HepG2 (cell line): Measurements from ENCODE around the gene RFX7.

Source experiments
- ATF1 ChIP-seq: IDR thresholded peaks from 2 replicates; pipeline ENCODE4 v1.6.1; 2016; ENCODE audit warnings: mild to moderate bottlenecking, control low read depth
- MXD4 ChIP-seq: IDR thresholded peaks from 2 replicates; pipeline ENCODE4 v1.6.1; 2016; ENCODE audit warnings: mild to moderate bottlenecking, missing biosample characterization, missing genetic modification reagents
- TCF7L2 ChIP-seq: IDR thresholded peaks from 2 replicates; pipeline ENCODE4 v1.6.1; 2011; ENCODE audit warnings: mild to moderate bottlenecking, low read depth, low read length, moderate library complexity
- ZNF792 ChIP-seq: IDR thresholded peaks from 2 replicates; pipeline ENCODE4 v1.6.1; 2016
- TF ChIP-seq, protein P1 (sequence below): sonication (generic); formaldehyde crosslinking; IDR thresholded peaks from 2 replicates; pipeline ENCODE4 v1.4.0; 2020; ENCODE audit warnings: low read depth, mild to moderate bottlenecking, missing genetic modification reagents
- TF ChIP-seq, protein P2 (sequence below): sonication (generic); formaldehyde crosslinking; IDR thresholded peaks from 2 replicates; pipeline ENCODE4 v1.5.0; 2020; ENCODE audit warnings: mild to moderate bottlenecking, missing genetic modification reagents, moderate library complexity

DNA sequence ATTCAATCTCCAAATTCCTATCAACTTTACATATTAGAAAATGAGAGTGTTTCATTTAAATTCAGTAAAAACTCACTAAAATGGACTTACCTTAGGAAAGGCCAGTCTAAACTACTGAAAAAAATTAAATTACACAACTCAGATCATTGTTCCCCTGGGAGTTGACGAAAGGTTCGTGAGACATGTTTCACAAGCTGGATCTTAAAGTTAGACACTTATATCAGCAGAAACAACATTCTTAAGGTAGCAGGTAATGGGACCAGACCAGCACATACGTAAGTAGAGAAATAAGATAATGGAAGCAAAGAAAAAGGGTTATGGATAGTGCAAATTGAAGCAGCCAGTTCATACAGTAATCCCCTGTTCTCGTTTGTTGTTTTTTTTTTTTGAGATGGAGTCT, 8.9 kb downstream of the RFX7 start:
- no peak for TF ChIP-seq ZNF792 (CRISPR knock-in tag)
- no peak for TF ChIP-seq TCF7L2
- TF ChIP-seq ATF1 (CRISPR knock-in tag) = no peak
- no peak for TF ChIP-seq MXD4 (CRISPR knock-in tag)
- TF ChIP-seq, protein P1, sequence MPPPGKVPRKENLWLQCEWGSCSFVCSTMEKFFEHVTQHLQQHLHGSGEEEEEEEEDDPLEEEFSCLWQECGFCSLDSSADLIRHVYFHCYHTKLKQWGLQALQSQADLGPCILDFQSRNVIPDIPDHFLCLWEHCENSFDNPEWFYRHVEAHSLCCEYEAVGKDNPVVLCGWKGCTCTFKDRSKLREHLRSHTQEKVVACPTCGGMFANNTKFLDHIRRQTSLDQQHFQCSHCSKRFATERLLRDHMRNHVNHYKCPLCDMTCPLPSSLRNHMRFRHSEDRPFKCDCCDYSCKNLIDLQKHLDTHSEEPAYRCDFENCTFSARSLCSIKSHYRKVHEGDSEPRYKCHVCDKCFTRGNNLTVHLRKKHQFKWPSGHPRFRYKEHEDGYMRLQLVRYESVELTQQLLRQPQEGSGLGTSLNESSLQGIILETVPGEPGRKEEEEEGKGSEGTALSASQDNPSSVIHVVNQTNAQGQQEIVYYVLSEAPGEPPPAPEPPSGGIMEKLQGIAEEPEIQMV (CRISPR knock-in tag) = no peak
- TF ChIP-seq, protein P2, sequence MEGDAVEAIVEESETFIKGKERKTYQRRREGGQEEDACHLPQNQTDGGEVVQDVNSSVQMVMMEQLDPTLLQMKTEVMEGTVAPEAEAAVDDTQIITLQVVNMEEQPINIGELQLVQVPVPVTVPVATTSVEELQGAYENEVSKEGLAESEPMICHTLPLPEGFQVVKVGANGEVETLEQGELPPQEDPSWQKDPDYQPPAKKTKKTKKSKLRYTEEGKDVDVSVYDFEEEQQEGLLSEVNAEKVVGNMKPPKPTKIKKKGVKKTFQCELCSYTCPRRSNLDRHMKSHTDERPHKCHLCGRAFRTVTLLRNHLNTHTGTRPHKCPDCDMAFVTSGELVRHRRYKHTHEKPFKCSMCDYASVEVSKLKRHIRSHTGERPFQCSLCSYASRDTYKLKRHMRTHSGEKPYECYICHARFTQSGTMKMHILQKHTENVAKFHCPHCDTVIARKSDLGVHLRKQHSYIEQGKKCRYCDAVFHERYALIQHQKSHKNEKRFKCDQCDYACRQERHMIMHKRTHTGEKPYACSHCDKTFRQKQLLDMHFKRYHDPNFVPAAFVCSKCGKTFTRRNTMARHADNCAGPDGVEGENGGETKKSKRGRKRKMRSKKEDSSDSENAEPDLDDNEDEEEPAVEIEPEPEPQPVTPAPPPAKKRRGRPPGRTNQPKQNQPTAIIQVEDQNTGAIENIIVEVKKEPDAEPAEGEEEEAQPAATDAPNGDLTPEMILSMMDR (CRISPR knock-in tag) = no peak
